Natural killer cell (primary cell): Measurements from ENCODE around the gene TBC1D22A. TPM values are rescaled to one million over a fixed set of nuclear protein-coding genes. Genes with fewer than 3 reads are reported as not detected.

ENCODE experiments used
- ATAC-seq, 3 donors: fragments of 150-1000 bp in 2 of 3; fragments of 200-7000 bp in 1 of 3; cut with Tn5 transposase; 1 replicate in 1 of 3; 2 replicates in 2 of 3; pipeline ENCODE4 v1.10.0; 2021; ENCODE audit warnings: mild to moderate bottlenecking in 2 of 3, moderate library complexity in 2 of 3
- DNase-seq, 2 donors: peaks; one replicate each; pipeline versions ENCODE4 v3.0.0 to v3.0.0-alpha.2; 2013 to 2021; ENCODE audit warnings: mixed read lengths in 1 of 2
- H3K27ac ChIP-seq: one replicate; pipeline ENCODE4 v1.5.1; 2013; ENCODE audit warnings: mild to moderate bottlenecking, low read length
- H3K27me3 ChIP-seq: one replicate; pipeline ENCODE4 v1.6.1; 2013; ENCODE audit warnings: low read length; ENCODE audit not compliant: control insufficient read depth, insufficient read depth
- H3K36me3 ChIP-seq: one replicate; pipeline ENCODE4 v1.6.1; 2013; ENCODE audit warnings: low read length; ENCODE audit not compliant: control insufficient read depth, insufficient read depth
- H3K4me1 ChIP-seq: one replicate; pipeline ENCODE4 v1.6.1; 2013; ENCODE audit warnings: low read length; ENCODE audit not compliant: control insufficient read depth, insufficient read depth
- H3K4me3 ChIP-seq: one replicate; pipeline ENCODE4 v1.5.1; 2013; ENCODE audit warnings: low read length
- H3K9me3 ChIP-seq: one replicate; pipeline ENCODE4 v1.6.1; 2013; ENCODE audit warnings: low read length; ENCODE audit not compliant: control insufficient read depth, insufficient read depth
- H3K27ac Mint-ChIP-seq, 2 donors: one replicate each; pipeline ENCODE4 v1.8.0; 2022; ENCODE audit warnings: mild to moderate bottlenecking in 2 of 2, mixed read lengths in 2 of 2, moderate library complexity in 1 of 2
- H3K27me3 Mint-ChIP-seq, 2 donors: one replicate each; pipeline ENCODE4 v1.8.0; 2022; ENCODE audit warnings: low read depth in 2 of 2, mixed read lengths in 2 of 2
- H3K36me3 Mint-ChIP-seq: one replicate; pipeline ENCODE4 v1.8.0; 2022; ENCODE audit warnings: mixed read lengths
- H3K4me1 Mint-ChIP-seq, 2 donors: one replicate each; pipeline ENCODE4 v1.8.0; 2022; ENCODE audit warnings: mixed read lengths in 2 of 2
- H3K4me3 Mint-ChIP-seq: one replicate; pipeline ENCODE4 v1.8.0; 2022; ENCODE audit warnings: mild to moderate bottlenecking, moderate library complexity, mixed read lengths
- H3K9me3 Mint-ChIP-seq, 2 donors: one replicate each; pipeline ENCODE4 v1.8.0; 2022; ENCODE audit warnings: mixed read lengths in 2 of 2
- CTCF ChIP-seq: fragments of 200-600 bp; IDR thresholded peaks from one replicate; pipeline ENCODE4 v1.8.0; 2022; ENCODE audit warnings: antibody characterized with exemption
- WGBS: methylation state at CpG from one replicate; pipeline ENCODE4 v1.1.7; 2013; ENCODE audit warnings: missing lambda C conversion rate; ENCODE audit not compliant: insufficient coverage; 5-methylcytosine and 5-hydroxymethylcytosine counted together
- intact Hi-C: fragments of 100-400 bp; cut with micrococcal nuclease; formaldehyde crosslinking; loops from one replicate; pipeline ENCODE4 v1.14.2; 2022
- total RNA-seq, 4 donors: library from RNA; stranded (reverse); fragments of 120-200 nt in 1 of 4; gene quantifications; one replicate each; pipeline versions ENCODE4 v1.2.3 to v1.2.4, GENCODE V29; 2013 to 2022

TBC1D22A gene
- total RNA-seq, 3 donors from 2014 or later (not counting 1 experiment from before 2014, with no cell fraction given) = 47.4 to 53.7 (median 53.2) TPM

GRCh38 chr22:46829941-46830715 lies 67.7 kb downstream of the TBC1D22A start:
- H3K4me1 Mint-ChIP-seq = peaks cover 39 to 47% of the 10 kb centered on the region in 2 donors
- Histone ChIP-seq H3K27ac (no peak overlapping the region), H3K36me3 (peaks cover 5% of the 10 kb centered on the region), H3K27me3 (no peaks in the 10 kb centered on the region), H3K4me1 (no peaks in the 10 kb centered on the region), H3K9me3 (peaks cover 9% of the 10 kb centered on the region), H3K4me3 (no peak overlapping the region)
- peak overlapping the region in 1 of 2 donors; percentile 1 for H3K27ac Mint-ChIP-seq
- intact Hi-C loops = no loop called here
- no peak for DNase-seq
- WGBS = 94% methylated on average over 15 of the region's 15 CpGs
- no peaks in the 10 kb centered on the region for H3K27me3 Mint-ChIP-seq
- no peak overlapping the region for H3K4me3 Mint-ChIP-seq
- TF ChIP-seq CTCF = no peak
- ATAC-seq = no peak
- H3K36me3 Mint-ChIP-seq = peaks cover 7% of the 10 kb centered on the region
- peaks cover 0 to 5% of the 10 kb centered on the region in 2 donors for H3K9me3 Mint-ChIP-seq

GRCh38 chr22:46830841-46831240 lies 68.4 kb downstream of the TBC1D22A start:
- Histone ChIP-seq H3K4me1 (no peaks in the 10 kb centered on the region), H3K27me3 (no peaks in the 10 kb centered on the region), H3K36me3 (peaks cover 5% of the 10 kb centered on the region), H3K9me3 (peaks cover 9% of the 10 kb centered on the region), H3K27ac (no peak overlapping the region), H3K4me3 (no peak overlapping the region)
- no peak for TF ChIP-seq CTCF
- no peak overlapping the region for H3K27ac Mint-ChIP-seq
- H3K36me3 Mint-ChIP-seq = peaks cover 14% of the 10 kb centered on the region
- no peak overlapping the region for H3K4me3 Mint-ChIP-seq
- H3K9me3 Mint-ChIP-seq = peaks cover 4 to 10% of the 10 kb centered on the region in 2 donors
- H3K27me3 Mint-ChIP-seq = no peaks in the 10 kb centered on the region
- no peak for ATAC-seq
- H3K4me1 Mint-ChIP-seq = peaks cover 39 to 45% of the 10 kb centered on the region in 2 donors
- 96% methylated on average over 8 of the region's 8 CpGs for WGBS
- intact Hi-C loops = no loop called here
- no peak for DNase-seq

- peaks cover 7 to 13% of the 10 kb centered on the region in 2 donors for H3K9me3 Mint-ChIP-seq
- intact Hi-C loops = no loop called here
- H3K36me3 ChIP-seq = no peaks in the 10 kb centered on the region
- TF ChIP-seq CTCF = no peak
- DNase-seq = no peak
- H3K27ac ChIP-seq = no peak overlapping the region
- H3K27ac Mint-ChIP-seq = no peak overlapping the region
- no peak for ATAC-seq
- peaks cover 21% of the 10 kb centered on the region for H3K36me3 Mint-ChIP-seq
- H3K27me3 Mint-ChIP-seq = no peaks in the 10 kb centered on the region
- 96% methylated on average over 6 of the region's 6 CpGs for WGBS
- H3K9me3 ChIP-seq = peaks cover 9% of the 10 kb centered on the region
- H3K27me3 ChIP-seq = no peaks in the 10 kb centered on the region
- H3K4me1 ChIP-seq = no peaks in the 10 kb centered on the region
- no peak overlapping the region for H3K4me3 Mint-ChIP-seq
- H3K4me1 Mint-ChIP-seq = peaks cover 31 to 36% of the 10 kb centered on the region in 2 donors
- no peak overlapping the region for H3K4me3 ChIP-seq
Observed at GRCh38 chr22:46833228-46833627, 70.8 kb downstream of the TBC1D22A start.
